Activated gamma-delta T cell treated with anti-CD3 and anti-CD28 coated beads, Interleukin-2, amount 50 U/mL, for 16 hours (primary cell): ENCODE results near the gene CEP135.
"Not testable (repeated sequence)": the region's sequence is repeated elsewhere in the genome, so short reads cannot be mapped to it uniquely, and the experiment has no call there.

Experiments
- DNase-seq: peaks from one replicate; pipeline ENCODE4 v3.0.0-alpha.2; 2020; ENCODE audit warnings: low read depth

CEP135 gene, protein sequence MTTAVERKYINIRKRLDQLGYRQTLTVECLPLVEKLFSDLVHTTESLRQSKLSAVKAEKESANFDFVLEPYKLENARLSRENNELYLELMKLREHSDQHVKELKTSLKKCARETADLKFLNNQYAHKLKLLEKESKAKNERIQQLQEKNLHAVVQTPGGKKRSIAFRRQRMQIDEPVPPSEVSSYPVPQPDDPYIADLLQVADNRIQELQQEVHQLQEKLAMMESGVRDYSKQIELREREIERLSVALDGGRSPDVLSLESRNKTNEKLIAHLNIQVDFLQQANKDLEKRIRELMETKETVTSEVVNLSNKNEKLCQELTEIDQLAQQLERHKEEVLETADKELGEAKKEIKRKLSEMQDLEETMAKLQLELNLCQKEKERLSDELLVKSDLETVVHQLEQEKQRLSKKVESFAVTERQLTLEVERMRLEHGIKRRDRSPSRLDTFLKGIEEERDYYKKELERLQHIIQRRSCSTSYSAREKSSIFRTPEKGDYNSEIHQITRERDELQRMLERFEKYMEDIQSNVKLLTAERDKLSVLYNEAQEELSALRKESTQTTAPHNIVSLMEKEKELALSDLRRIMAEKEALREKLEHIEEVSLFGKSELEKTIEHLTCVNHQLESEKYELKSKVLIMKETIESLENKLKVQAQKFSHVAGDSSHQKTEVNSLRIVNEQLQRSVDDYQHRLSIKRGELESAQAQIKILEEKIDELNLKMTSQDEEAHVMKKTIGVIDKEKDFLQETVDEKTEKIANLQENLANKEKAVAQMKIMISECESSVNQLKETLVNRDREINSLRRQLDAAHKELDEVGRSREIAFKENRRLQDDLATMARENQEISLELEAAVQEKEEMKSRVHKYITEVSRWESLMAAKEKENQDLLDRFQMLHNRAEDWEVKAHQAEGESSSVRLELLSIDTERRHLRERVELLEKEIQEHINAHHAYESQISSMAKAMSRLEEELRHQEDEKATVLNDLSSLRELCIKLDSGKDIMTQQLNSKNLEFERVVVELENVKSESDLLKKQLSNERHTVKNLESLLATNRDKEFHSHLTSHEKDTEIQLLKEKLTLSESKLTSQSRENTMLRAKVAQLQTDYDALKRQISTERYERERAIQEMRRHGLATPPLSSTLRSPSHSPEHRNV

DNA sequence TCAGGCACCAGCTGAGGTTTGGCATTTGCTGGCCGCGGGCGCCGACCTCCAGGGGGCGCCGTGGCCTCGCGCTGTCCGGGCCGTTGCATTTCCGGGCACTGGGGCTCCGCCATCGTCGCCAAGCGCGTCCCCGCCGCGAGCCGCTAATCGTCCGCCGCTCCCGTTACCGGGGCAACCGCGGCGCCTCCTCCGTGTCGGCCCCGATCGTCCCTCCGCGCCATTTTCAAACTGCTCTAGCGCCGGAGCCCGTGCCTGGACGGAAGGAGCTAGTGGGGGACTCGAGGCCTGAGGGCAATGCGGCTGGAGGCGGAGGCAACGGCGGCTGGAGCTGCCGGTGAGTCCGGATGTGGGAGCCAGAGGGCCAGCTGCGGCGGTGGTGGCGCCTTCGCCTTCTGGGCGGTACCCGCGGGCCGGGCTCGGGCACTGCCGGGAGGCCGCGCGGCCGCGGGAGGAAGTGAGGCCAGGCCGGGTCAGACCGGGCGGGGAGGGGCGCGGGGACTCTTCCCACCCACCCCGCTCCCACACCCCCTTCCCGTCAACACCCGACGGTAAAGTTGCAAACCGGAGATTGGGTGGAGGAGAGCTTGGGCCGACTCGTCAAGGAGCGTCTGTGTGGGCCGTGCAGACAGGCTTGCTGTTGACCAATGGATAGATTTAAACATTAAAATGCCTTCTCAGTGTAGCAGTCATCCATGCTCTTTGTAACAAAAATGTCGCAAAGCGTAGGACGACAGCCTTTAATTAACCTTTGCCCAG is at the start of gene CEP135:
Gene CEP135 (plus strand): TSS at position 220 of the 756 bp plus-strand sequence. CDS start 3,186 bp downstream, outside the sequence.
- DNase-seq: peak; percentile 89

DNA sequence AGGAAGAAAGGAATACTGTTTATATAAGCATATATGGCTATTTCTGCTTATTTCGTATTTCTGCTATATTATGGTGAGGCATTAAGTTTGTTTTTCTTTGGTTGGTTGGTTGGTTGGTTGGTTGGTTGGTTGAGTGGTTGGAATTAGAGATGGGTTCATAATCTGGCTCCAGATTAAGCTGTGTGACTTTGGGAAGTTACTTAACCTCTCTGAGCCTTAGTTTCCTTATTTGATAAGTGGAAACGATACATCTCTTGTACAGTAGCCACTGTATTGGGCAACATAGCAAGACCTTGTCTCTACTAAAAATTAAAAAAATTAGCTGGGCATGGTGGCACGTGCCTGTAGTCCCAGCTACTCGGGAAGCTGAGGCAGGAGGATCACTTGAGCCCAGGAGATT is 46.1 kb upstream of the CEP135 start:
- DNase-seq: no peak

DNA sequence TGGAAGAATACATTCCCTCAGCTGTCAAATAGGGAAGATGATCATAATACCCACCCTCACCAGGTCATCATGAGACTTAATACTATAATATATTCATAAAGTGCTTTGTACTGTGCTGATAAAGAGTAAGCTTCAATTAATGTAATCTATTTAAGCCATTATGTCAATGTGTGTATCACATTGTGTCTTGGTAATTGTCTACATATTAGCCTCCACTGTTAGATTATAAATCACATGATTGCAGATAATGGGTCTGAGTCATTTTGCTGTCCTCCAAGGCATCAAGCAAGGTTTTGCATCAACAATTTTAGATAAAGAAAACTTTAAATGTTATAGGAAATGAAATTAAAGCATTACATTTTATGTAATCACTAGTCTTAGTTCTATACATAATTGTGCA is 45.2 kb upstream of the CEP135 start:
- no peak for DNase-seq

DNA sequence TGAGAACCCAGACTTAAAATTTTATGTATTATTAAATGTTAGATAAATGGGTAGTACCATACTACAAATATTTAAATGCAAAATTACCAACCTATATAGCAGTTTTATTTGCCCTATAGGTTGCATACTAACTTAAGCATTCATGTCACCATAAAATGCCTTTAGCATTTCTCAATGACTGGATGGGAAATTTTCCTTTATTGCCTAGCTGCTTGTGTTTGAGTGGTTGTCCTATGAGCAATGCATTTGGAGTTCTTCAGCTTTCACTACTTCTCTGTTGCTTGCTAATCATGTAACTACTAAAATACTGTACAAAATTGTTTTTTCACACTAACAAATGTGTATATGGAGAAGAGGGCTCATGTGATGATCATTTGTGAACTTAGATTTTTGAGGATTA is 44.2 kb upstream of the CEP135 start:
- no peak for DNase-seq

DNA sequence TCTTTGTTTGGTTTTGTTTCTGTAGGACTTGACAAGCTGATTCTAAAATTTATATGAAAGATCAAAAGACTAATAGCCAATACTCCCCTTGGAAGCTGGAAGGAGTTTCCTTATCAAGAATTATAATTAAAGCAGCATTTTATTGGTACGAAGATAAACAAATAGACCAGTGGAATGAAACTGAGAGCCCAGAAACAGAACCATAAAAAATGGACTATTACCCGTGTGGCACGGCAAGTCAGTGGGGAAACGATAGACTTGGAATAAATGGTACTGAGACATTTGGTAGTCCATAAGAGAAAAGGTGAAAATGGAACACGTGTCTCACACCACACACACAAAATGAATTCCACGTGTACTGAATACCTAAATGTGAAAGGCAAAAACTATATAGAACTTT is 42.4 kb upstream of the CEP135 start:
- DNase-seq: no peak

DNA sequence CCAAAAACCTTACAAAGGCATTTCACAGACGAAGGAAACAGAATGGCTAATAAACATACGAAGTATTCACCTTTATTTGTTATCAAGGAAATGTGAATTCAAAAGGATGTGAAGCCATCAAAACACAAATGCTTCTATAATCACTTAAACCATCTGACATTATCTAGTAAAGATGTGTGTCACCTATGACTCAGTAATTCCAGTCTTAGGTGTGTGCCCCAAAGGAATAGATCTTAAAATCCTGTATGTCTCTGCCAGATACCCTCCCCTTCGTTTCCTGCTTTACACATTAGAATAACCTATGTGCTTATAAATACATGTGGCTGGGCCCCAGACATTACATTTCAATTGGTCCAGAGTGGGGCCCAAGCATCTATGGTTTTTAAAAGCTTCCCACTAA is 41.8 kb upstream of the CEP135 start:
- DNase-seq: no peak

DNA sequence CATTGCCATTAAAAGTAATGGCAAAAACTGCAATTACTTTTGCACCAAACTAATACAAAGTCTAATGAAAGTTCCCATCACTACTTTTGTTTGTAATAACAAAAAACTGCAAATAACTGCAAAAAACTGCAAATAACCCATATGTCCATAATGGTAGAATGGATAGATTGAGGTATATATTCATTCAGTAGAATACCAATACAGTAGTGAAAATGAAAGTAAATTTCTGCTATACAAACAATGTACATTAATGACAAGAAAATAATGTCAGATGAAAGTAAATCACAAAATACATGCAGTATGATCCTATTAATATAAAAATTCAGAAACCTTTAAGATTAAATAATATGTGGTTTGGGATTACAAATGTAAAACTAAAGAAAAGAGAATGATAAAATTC is 41.3 kb upstream of the CEP135 start:
- no peak for DNase-seq

DNA sequence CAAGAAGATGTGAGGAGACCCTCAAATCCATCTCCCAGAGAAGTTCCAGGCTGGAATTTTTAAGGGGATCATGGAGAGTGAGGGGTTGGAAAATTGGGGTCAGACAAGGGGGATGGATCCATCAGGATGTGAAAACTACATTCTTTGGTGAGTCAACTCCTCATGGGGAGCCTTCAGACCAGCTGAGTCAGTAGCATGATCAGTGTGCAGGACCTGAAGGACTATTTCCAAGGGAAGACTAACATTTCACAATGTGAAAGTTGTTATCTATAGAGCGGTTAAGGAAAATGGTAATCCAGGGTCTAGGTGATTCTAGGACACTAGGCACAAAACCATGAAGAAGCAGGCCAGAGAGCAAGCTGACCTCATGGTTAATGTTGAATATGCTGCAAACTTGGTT is 38.6 kb upstream of the CEP135 start:
- no peak for DNase-seq

DNA sequence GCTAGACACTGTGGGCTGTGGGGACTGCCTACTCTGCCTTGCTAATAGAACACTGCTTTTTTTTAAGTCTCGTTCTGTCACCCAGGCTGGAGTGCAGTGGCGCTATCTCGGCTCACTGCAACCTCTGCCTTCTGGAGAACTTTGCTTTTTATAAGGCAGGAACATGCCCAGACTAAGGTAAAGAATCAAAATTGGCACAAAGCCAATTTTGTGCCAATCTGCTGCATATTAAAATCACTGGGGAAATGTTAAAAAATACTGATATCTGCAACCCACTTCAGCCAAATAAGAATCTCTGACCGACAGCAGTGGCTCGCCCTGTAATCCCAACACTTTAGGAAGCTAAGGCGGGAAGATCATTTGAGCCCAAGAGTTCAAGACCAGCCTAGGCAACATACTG is 36.5 kb upstream of the CEP135 start:
- DNase-seq: no peak

DNA sequence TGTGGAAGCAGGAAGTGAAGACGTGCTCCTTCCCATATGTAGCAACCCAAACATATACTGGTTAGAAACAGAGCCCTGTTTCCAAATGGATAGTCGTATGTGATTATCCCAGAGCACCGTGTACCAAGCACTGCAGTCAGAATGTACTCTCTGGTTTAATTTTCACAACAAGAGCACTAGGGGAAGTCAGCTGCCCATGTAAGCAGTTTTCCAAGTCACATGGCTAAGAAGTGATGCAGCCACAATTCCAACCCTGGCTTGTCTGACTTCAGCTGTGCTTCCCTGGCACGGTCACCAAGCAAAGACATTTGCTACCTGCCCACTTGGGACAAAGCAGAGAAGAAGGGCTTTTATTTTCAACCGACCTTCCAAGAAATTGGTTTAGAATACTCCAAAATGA is 28.2 kb upstream of the CEP135 start:
- DNase-seq: no peak

DNA sequence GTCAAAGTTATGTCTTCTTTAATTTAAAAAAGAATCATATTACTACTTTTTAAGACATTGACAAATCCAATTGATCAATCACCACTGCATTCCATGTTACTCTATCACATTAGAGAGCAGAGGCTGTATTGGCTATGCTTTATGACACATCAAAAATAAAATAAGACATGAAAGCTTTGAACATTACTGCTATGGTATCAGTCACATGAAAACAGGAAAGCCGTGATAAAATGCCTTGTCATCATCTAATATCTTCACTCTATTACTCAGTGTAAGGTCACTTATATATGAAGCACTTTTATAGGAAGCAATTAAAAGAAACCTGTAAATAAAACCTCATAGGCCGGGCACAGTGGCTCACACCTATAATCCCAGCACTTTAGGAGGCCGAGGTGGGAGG is 27.7 kb upstream of the CEP135 start:
- DNase-seq: no peak

DNA sequence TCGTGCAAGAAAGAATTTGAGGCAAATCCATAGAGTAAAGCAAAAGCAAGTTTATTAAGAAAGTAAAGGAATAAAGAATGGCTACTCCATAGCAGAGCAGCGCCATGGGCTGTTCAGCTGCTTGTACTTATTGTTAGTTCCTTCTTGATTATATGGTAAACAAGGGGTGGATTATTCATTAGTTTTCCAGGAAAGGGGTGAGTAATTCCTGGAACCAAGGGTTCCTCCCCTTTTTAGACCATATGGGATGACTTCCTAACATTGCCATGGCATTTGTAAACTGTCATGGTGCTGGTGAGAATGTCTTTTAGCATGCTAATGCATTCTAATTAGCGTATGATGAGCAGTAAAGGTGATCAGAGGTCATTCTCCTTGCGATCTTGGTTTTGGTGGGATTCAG is 23.5 kb upstream of the CEP135 start:
- no peak for DNase-seq

DNA sequence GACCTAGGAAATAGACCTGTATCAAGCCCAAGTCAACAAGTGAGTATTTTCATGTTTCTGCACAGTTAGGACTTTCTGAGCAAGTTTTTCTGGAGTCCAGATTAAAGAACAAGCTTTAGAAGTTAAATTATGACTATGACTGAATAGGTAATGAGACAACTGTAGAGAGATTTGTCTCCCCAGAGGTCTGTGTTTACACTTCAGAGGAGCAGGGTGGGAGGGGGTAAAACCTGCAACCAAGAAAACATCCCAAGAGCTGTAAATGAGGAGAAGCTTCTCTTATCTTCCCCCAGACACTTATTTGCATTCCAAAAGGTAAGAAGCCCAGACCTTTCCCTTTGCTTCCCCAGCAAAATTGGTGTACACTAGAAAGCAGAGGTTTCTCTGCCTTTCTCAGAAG is 22.1 kb upstream of the CEP135 start:
- no peak for DNase-seq

DNA sequence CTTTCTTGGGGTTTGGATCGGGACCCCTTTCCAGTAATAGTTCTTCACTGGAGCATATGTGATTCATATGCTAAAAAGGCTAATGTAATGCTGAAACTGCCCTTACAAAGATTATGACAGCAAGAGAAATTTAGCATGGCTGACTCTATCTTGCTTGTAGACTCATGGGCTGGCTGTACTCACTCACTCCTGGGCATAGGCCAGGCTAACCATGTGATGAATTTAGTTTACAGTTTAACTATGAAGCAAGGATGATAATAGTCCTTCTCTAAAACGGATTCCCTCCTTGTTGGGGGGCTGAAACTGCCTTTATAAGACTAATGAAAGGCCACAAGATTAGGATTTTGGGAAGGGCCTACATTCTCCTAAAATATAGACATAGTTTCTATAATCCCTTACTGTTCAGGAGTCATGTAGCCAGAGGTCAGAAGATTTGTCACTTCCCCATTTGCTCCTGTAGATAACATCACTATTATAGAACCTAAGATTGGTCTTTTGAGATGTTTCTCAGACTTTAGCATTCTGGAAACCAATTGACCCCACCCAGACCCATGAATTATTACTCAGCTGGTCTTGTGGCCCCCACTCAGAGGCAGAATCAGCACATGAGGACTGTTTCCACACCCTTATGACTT is 20.8 kb upstream of the CEP135 start:
- DNase-seq: no peak

DNA sequence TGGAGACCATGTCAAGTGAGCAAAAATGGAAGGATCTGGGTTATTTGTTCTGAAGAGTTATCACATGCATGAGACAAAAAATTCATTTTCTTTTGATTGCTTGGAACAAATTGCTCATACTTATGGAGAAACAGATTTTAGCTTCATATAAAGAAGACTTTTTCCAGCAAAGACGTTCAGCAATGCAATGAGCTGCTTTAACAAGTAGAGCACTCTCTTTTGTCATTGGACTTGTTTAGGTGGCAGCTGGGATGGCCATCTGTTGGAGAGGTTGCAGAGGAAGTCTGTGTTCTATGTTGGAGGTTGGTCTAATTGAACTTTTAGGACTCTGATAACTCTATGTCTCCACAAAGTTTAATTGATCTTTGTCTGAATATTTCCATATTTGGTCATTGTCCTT is 19.9 kb upstream of the CEP135 start:
- no peak for DNase-seq

DNA sequence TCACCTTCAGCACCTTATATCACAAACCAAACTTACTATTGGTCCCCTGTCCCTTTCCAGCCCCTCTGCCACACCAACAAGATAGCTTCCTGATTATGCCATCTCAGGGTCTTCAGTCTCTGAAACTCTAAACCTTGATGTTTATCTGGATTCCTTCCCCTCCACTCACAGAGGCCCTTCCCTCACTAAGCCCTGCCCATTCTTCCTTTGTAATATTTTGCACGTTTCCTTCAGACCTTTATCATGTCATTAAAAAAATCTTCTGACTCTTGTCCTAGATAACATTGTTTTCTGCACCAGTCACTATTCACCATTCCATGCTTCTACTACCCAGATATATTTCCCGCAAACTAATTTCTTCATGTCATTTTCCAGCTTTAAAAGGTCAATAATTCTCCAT is 17.7 kb upstream of the CEP135 start:
- no peak for DNase-seq

DNA sequence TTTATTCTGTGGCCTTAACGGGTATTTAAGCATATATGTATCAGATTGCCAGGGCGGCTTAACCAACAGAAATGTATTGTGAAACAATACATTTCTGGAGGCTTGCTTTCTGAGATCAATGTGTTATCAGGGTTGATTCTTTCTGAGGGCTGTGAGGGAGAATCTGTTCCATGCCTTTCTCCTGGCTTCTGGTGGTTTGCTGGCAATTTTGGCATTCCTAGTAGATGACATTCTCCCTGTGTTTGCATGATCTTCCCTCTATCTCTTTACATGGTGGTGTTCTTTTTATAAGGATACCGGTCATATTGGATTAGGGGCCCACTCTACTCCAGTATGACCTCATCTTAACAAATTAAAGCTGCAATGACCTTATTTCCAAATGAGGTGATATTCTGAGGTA is 16.9 kb upstream of the CEP135 start:
- DNase-seq: no peak

DNA sequence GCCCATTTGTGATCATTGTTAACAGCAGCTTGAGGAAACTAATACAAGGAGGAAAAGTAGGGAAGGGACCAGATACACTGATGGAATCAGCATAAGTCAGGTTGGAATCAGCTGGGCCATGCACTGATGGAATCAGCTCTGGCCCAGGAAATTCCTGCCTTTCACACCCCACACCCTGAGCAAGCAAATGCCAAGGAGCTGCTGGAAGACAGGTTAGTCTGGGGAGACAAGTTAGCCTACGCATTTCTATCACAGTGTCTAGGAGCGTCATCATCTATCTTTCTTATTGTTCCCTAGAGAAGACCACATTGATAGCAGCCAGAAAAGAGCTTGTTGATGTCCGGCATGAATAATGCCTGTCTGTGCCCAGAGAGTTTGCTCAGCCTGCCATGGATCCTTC is 16.2 kb upstream of the CEP135 start:
- DNase-seq: no peak

DNA sequence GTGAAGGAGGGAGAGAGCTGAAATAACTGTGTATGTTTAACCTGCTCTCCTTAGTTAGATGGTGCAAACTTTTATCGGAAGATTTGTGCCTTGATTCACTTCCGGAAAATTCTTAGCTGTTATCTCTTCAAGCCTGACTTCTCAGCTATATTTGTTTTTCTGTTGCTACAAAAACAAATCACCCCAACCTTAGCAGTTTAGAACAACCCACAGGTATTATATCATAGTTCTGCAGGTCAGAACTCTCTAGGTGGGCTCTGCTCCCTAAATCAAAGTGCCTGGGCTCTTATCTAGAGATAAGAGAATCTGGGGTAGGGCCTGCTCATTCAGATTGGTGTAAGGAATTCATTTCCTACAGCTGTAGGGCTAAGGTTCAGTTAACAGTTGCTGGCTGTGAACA is 15.1 kb upstream of the CEP135 start:
- no peak for DNase-seq

DNA sequence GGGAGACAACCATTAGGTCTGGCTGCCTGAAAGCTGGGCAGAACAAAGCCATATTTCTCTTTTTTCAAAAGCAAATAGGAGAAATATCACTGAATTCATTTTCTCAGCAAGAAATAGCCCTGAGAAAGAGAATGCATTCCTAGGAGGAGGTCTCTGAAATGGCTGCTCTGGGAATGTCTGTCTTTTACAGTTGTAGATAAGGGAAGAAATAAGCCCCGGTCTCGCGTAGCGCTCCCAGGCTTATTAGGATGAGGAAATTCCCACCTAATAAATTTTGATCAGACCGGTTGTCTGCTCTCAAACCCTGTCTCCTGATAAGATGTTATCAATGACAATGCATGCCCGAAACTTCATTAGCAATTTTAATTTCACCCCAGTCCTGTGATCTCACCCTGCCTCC is 12.8 kb upstream of the CEP135 start:
- not testable (repeated sequence) for DNase-seq

DNA sequence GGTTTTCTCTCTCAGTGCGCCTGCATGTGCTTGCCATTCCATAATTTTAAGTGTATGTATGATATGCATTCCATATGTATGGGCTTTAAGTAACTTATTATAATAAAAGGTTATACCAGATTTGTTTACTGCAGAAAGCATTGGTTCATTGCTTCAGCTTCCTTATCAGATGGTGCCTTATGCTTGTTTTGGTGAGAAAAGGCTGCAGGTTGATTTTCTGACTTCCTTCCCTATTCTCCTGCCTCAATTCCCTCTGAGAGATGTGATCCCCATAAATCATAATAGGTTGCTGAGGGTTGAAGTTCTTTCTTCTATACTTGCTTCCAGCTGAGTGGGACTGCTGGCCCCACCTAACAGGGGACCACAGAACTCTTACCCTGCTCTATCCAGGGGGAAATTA is 10.3 kb upstream of the CEP135 start:
- no peak for DNase-seq

DNA sequence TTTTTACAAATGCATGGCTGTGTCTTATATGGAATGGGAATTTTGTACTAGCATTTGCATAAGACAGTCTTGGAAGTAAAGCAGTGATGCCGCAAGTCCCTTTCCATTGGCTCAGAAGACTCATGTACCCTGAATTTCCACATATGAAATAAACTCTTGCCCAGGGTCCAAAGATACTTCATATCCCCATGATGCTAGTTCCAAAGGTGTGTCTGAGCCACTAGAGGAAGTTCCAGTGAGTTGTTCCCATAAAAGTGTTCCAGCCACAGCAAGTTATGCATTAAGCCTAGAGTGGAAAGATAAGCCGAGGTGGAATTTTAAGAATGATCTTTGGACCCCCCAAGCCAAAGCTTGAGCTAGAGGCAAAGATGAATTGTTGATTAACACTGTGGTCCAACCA is 9.3 kb upstream of the CEP135 start:
- no peak for DNase-seq
